RWPE2 (cell line): ENCODE results near the gene SIK1.

Source experiments
- ATAC-seq: fragments of 200-7000 bp; cut with Tn5 transposase; 3 replicates; pipeline ENCODE4 v1.9.1; 2021; ENCODE audit warnings: low read depth
- DNase-seq: peaks from one replicate; pipeline ENCODE4 v3.0.0-alpha.2; 2020; ENCODE audit warnings: low spot score
- H3K27ac ChIP-seq: fragments of 450-650 bp; 2 replicates; pipeline ENCODE4 v1.5.1; 2017; ENCODE audit warnings: mild to moderate bottlenecking; ENCODE audit not compliant: poor library complexity, severe bottlenecking
- H3K27me3 ChIP-seq: fragments of 250-450 bp; sonication (Bioruptor Pico); 2 replicates; pipeline ENCODE4 v1.5.1; 2021; ENCODE audit warnings: mild to moderate bottlenecking, moderate library complexity; ENCODE audit not compliant: insufficient read depth, poor library complexity, severe bottlenecking
- H3K36me3 ChIP-seq: fragments of 250-450 bp; sonication (Bioruptor Pico); 2 replicates; pipeline ENCODE4 v1.5.1; 2020; ENCODE audit warnings: low read depth, mild to moderate bottlenecking, moderate library complexity
- H3K4me1 ChIP-seq: fragments of 250-450 bp; sonication (Bioruptor Pico); 2 replicates; pipeline ENCODE4 v1.5.1; 2021; ENCODE audit warnings: mild to moderate bottlenecking, moderate library complexity; ENCODE audit not compliant: insufficient read depth, poor library complexity, severe bottlenecking
- H3K4me3 ChIP-seq: fragments of 250-450 bp; sonication (Bioruptor Pico); 2 replicates; pipeline ENCODE4 v1.5.1; 2021; ENCODE audit warnings: mild to moderate bottlenecking, moderate library complexity; ENCODE audit not compliant: severe bottlenecking
- H3K9me3 ChIP-seq: fragments of 250-450 bp; sonication (Bioruptor Pico); 2 replicates; pipeline ENCODE4 v1.5.1; 2021; ENCODE audit warnings: mild to moderate bottlenecking, moderate library complexity; ENCODE audit not compliant: severe bottlenecking
- CTCF ChIP-seq: fragments of 450-650 bp; IDR thresholded peaks from one replicate; pipeline ENCODE4 v1.5.1; 2017; ENCODE audit warnings: mild to moderate bottlenecking, moderate library complexity; ENCODE audit not compliant: poor library complexity, severe bottlenecking

SIK1 gene

GRCh38 chr21:43371786-43372185 is 55.1 kb downstream of the SIK1 start:
- no peaks in the 10 kb centered on the region for H3K36me3 ChIP-seq
- H3K27ac ChIP-seq, result no peak overlapping the region
- TF ChIP-seq CTCF, result no peak
- peaks cover 23% of the 10 kb centered on the region for H3K4me1 ChIP-seq
- ATAC-seq (no peak), DNase-seq (no peak)
- H3K9me3 ChIP-seq, result no peaks in the 10 kb centered on the region
- no peaks in the 10 kb centered on the region for H3K27me3 ChIP-seq
- H3K4me3 ChIP-seq, result no peak overlapping the region

GRCh38 chr21:43370888-43371570 is 55.9 kb downstream of the SIK1 start:
- Histone ChIP-seq H3K4me1 (peaks cover 23% of the 10 kb centered on the region), H3K27ac (no peak overlapping the region), H3K9me3 (no peaks in the 10 kb centered on the region), H3K4me3 (no peak overlapping the region), H3K36me3 (no peaks in the 10 kb centered on the region), H3K27me3 (no peaks in the 10 kb centered on the region)
- no peak for TF ChIP-seq CTCF
- ATAC-seq (no peak), DNase-seq (no peak)

GRCh38 chr21:43370091-43370658 is 56.8 kb downstream of the SIK1 start:
- Histone ChIP-seq H3K36me3 (no peaks in the 10 kb centered on the region), H3K9me3 (no peaks in the 10 kb centered on the region), H3K4me1 (peaks cover 23% of the 10 kb centered on the region), H3K27me3 (no peaks in the 10 kb centered on the region), H3K27ac (no peak overlapping the region), H3K4me3 (no peak overlapping the region)
- TF ChIP-seq CTCF, result no peak
- no peak for ATAC-seq
- DNase-seq, result no peak

- Histone ChIP-seq H3K9me3 (no peaks in the 10 kb centered on the region), H3K4me1 (peaks cover 23% of the 10 kb centered on the region), H3K4me3 (no peak overlapping the region), H3K36me3 (no peaks in the 10 kb centered on the region), H3K27me3 (no peaks in the 10 kb centered on the region), H3K27ac (no peak overlapping the region)
- TF ChIP-seq CTCF, result no peak
- DNase-seq (no peak), ATAC-seq (no peak)
Observed at GRCh38 chr21:43369596-43370090, 57.3 kb downstream of the SIK1 start.

GRCh38 chr21:43369124-43369523 is 57.8 kb downstream of the SIK1 start:
- no peak for TF ChIP-seq CTCF
- DNase-seq (no peak), ATAC-seq (no peak)
- H3K9me3 ChIP-seq, result no peaks in the 10 kb centered on the region
- no peaks in the 10 kb centered on the region for H3K36me3 ChIP-seq
- H3K4me3 ChIP-seq, result no peak overlapping the region
- H3K4me1 ChIP-seq, result peaks cover 23% of the 10 kb centered on the region
- no peaks in the 10 kb centered on the region for H3K27me3 ChIP-seq
- no peak overlapping the region for H3K27ac ChIP-seq
